Measurements from ENCODE around the gene TMC5. TPM values are rescaled to one million over a fixed set of nuclear protein-coding genes. Genes with fewer than 3 reads are reported as not detected.

Gene TMC5
- total RNA-seq, 1 experiment from 2014 or later, result 15.7 TPM

GRCh38 chr16:19430345-19430744, 12.7 kb downstream of the TMC5 start:
- ATAC-seq (no peak), DNase-seq (ENCODE audit: low read depth, low spot score) (no peak)
- H3K9ac ChIP-seq (ENCODE audit: low read length), result no peak overlapping the region
- no TSS peak for BruUV-seq (replicated peaks)
- no peak for TF ChIP-seq REST (IDR thresholded peaks at IDR 0.05; ENCODE audit: low read depth)
- TF ChIP-seq SRF (IDR thresholded peaks at IDR 0.05; ENCODE audit: low read depth), result no peak
- no peak for TF ChIP-seq RAD21 (IDR thresholded peaks at IDR 0.05; ENCODE audit: low read depth)
- ChIA-PET CTCF (no interaction called here), POLR2A (no interaction called here), RAD21 (ENCODE audit: low non-redundant PET in 1 of 2, low total read pairs in 2 of 2, uncharacterized antibody in 2 of 2, unreplicated experiment in 2 of 2) (no interaction called here)
- no peaks in the 10 kb centered on the region for H4K20me1 ChIP-seq (ENCODE audit: insufficient read depth)
- H2AFZ ChIP-seq (ENCODE audit: low read depth, low read length, poor library complexity, severe bottlenecking), result no peak overlapping the region
- H3K9me2 ChIP-seq (ENCODE audit: insufficient read depth), result no peaks in the 10 kb centered on the region
- H3K4me1 ChIP-seq (ENCODE audit: control insufficient read depth in 1 of 2, insufficient read depth in 2 of 2, low read length in 2 of 2), result peaks cover 2 to 13% of the 10 kb centered on the region in 2 experiments; a peak in 2 of 4 replicates
- no peak overlapping the region for H3K27ac ChIP-seq (ENCODE audit: low read depth, low read length)
- intact Hi-C loops (cut with micrococcal nuclease), result no loop called here
- H3K36me3 ChIP-seq (ENCODE audit: control insufficient read depth in 1 of 2, insufficient read depth in 2 of 2, low read length in 2 of 2), result no peaks in the 10 kb centered on the region; a peak in 2 of 4 replicates
- H3K4me2 ChIP-seq (ENCODE audit: low read length), result no peak overlapping the region
- H3K27me3 ChIP-seq (ENCODE audit: insufficient read depth, low read length), result no peaks in the 10 kb centered on the region
- H3K4me3 ChIP-seq (replicated peaks in 1 of 2; ENCODE audit: low read depth in 1 of 2, low read length in 2 of 2), result no peak overlapping the region
- H3K79me2 ChIP-seq (ENCODE audit: insufficient read depth, low read length), result no peaks in the 10 kb centered on the region
- no peaks in the 10 kb centered on the region for H3K9me3 ChIP-seq (ENCODE audit: control insufficient read depth in 1 of 2, insufficient read depth in 1 of 2, low read depth in 1 of 2, low read length in 2 of 2)

GRCh38 chr16:19431636-19432340, 14.1 kb downstream of the TMC5 start:
- Histone ChIP-seq H3K9ac (ENCODE audit: low read length) (no peak overlapping the region), H3K4me3 (replicated peaks in 1 of 2; ENCODE audit: low read depth in 1 of 2, low read length in 2 of 2) (no peak overlapping the region), H3K9me2 (ENCODE audit: insufficient read depth) (no peaks in the 10 kb centered on the region), H3K4me2 (ENCODE audit: low read length) (peak overlapping the region; percentile 23; the same call in 1 of the 2 replicates), H3K79me2 (ENCODE audit: insufficient read depth, low read length) (no peaks in the 10 kb centered on the region), H3K27ac (ENCODE audit: low read depth, low read length) (no peak overlapping the region), H2AFZ (ENCODE audit: low read depth, low read length, poor library complexity, severe bottlenecking) (no peak overlapping the region), H3K36me3 (ENCODE audit: control insufficient read depth in 1 of 2, insufficient read depth in 2 of 2, low read length in 2 of 2) (no peaks in the 10 kb centered on the region; a peak in 2 of 4 replicates), H3K9me3 (ENCODE audit: control insufficient read depth in 1 of 2, insufficient read depth in 1 of 2, low read depth in 1 of 2, low read length in 2 of 2) (no peaks in the 10 kb centered on the region), H3K27me3 (ENCODE audit: insufficient read depth, low read length) (no peaks in the 10 kb centered on the region), H4K20me1 (ENCODE audit: insufficient read depth) (no peaks in the 10 kb centered on the region), H3K4me1 (ENCODE audit: control insufficient read depth in 1 of 2, insufficient read depth in 2 of 2, low read length in 2 of 2) (peaks cover 2 to 13% of the 10 kb centered on the region in 2 experiments; a peak in 2 of 4 replicates)
- intact Hi-C loops (cut with micrococcal nuclease), result no loop called here
- ChIA-PET POLR2A (interaction anchor here (1.2 kb wide), 1 partner anchor 12 kb away, joined by 5 read pairs; no protein-coding TSS in a partner anchor), CTCF (interaction anchor here (0.7 kb wide), 1 partner anchor 12 kb away, joined by 3 read pairs; no protein-coding TSS in a partner anchor), RAD21 (ENCODE audit: low non-redundant PET in 1 of 2, low total read pairs in 2 of 2, uncharacterized antibody in 2 of 2, unreplicated experiment in 2 of 2) (interaction anchor here in 1 of 2 experiments (0.7 kb wide), 1 partner anchor 13 kb away, joined by 4 read pairs; no protein-coding TSS in a partner anchor)
- ATAC-seq (no peak), DNase-seq (ENCODE audit: low read depth, low spot score) (no peak)
- TSS peak; percentile 20 for BruUV-seq (replicated peaks)
- TF ChIP-seq POLR2A (IDR thresholded peaks at IDR 0.05; ENCODE audit: borderline replicate concordance, extremely low read depth, insufficient read depth, insufficient read length) (no peak), EZH2 (IDR thresholded peaks at IDR 0.05) (no peak), ZNF274 (IDR thresholded peaks at IDR 0.05; ENCODE audit: low read depth, low read length) (no peak), ATF3 (IDR thresholded peaks at IDR 0.05) (no peak)
